KMS-11 (cell line): Measurements from ENCODE around the gene C14orf93.

Experiments used
- H2AFZ ChIP-seq: fragments of 200-600 bp; sonication (generic); 2 replicates; pipeline ENCODE4 v1.6.1; 2016; ENCODE audit warnings: antibody characterized with exemption, mixed run types, low read depth
- H3K27ac ChIP-seq: fragments of 200-600 bp; sonication (generic); 2 replicates; pipeline ENCODE4 v1.6.1; 2016; ENCODE audit warnings: mild to moderate bottlenecking, mixed run types
- H3K27me3 ChIP-seq: fragments of 200-600 bp; sonication (generic); 2 replicates; pipeline ENCODE4 v1.6.1; 2017; ENCODE audit warnings: mild to moderate bottlenecking, low read depth, mixed run types, moderate library complexity; ENCODE audit not compliant: insufficient read depth
- H3K36me3 ChIP-seq: fragments of 200-600 bp; sonication (generic); 2 replicates; pipeline ENCODE4 v1.6.1; 2017; ENCODE audit warnings: mild to moderate bottlenecking, mixed run types; ENCODE audit not compliant: insufficient read depth
- H3K4me1 ChIP-seq: fragments of 200-600 bp; sonication (generic); 2 replicates; pipeline ENCODE4 v1.6.1; 2016; ENCODE audit warnings: mild to moderate bottlenecking, low read depth, mixed run types; ENCODE audit not compliant: poor library complexity, severe bottlenecking
- H3K4me2 ChIP-seq: fragments of 200-600 bp; sonication (generic); 2 replicates; pipeline ENCODE4 v1.7.0; 2016; ENCODE audit warnings: mild to moderate bottlenecking, mixed run types
- H3K4me3 ChIP-seq: fragments of 200-600 bp; sonication (generic); IDR thresholded peaks from 2 replicates; pipeline ENCODE4 v1.6.1; 2017; ENCODE audit warnings: low read depth, low read length, mixed read lengths; ENCODE audit not compliant: insufficient read depth
- H3K79me2 ChIP-seq: fragments of 200-600 bp; sonication (generic); 2 replicates; pipeline ENCODE4 v1.6.1; 2016; ENCODE audit warnings: low read depth, mixed run types; ENCODE audit not compliant: insufficient read depth
- H3K9ac ChIP-seq: fragments of 200-600 bp; sonication (generic); 2 replicates; pipeline ENCODE4 v1.6.1; 2016; ENCODE audit warnings: mild to moderate bottlenecking, mixed run types
- H4K20me1 ChIP-seq: fragments of 200-600 bp; sonication (generic); 2 replicates; pipeline ENCODE4 v1.6.1; 2016; ENCODE audit warnings: mild to moderate bottlenecking, mixed run types; ENCODE audit not compliant: insufficient read depth
- TF ChIP-seq, protein P1 (sequence below): fragments of 200-600 bp; sonication (generic); conservative IDR thresholded peaks from 2 replicates; pipeline ENCODE4 v1.6.1; 2017; ENCODE audit warnings: low read depth, mild to moderate bottlenecking, antibody characterized with exemption, low read length, moderate library complexity, mixed read lengths

C14orf93 gene

DNA sequence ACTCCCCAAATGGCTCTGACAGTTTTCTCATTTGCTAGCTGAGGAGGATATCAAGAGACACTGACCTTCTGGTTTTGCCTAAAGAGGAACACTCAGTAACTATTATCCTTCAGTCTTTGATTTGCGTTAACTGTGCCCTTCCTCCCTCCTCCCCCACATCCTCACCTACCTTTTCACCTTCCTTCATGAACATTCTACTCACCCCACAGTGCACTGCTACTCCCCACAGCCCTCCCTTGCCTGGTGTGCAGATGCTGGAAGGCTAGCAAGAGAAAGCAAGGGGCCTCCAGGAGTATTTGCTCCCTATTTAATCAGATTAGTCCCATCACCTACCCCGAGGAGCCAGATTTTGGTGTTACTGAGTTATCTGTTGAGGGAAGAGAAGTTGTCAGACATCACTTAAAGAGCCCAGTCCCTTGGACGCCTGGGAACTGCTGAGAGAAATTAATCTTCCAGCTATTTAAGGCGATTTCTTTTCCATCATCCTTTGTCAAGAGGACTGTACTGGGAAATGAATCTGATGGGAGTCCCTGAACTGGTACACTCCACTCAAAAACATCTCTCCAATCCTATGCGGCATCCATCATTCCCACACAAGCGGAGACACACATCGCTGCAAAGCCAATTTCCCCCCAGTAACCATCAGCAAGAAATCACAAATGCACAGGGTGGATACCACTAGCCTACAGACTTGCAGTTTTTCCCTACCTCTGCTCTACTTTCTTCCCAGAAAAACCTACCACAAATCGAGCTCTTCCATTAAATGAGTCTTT, 13.3 kb upstream of the C14orf93 start:
- H3K36me3 ChIP-seq: no peaks in the 10 kb centered on the region
- no peaks in the 10 kb centered on the region for H3K79me2 ChIP-seq
- no peaks in the 10 kb centered on the region for H3K27me3 ChIP-seq
- H3K4me3 ChIP-seq: no peak overlapping the region
- no peak overlapping the region for H3K4me2 ChIP-seq
- H2AFZ ChIP-seq: no peak overlapping the region
- no peaks in the 10 kb centered on the region for H3K4me1 ChIP-seq
- H3K27ac ChIP-seq: no peak overlapping the region
- no peaks in the 10 kb centered on the region for H4K20me1 ChIP-seq
- no peak overlapping the region for H3K9ac ChIP-seq
- TF ChIP-seq, protein P1, sequence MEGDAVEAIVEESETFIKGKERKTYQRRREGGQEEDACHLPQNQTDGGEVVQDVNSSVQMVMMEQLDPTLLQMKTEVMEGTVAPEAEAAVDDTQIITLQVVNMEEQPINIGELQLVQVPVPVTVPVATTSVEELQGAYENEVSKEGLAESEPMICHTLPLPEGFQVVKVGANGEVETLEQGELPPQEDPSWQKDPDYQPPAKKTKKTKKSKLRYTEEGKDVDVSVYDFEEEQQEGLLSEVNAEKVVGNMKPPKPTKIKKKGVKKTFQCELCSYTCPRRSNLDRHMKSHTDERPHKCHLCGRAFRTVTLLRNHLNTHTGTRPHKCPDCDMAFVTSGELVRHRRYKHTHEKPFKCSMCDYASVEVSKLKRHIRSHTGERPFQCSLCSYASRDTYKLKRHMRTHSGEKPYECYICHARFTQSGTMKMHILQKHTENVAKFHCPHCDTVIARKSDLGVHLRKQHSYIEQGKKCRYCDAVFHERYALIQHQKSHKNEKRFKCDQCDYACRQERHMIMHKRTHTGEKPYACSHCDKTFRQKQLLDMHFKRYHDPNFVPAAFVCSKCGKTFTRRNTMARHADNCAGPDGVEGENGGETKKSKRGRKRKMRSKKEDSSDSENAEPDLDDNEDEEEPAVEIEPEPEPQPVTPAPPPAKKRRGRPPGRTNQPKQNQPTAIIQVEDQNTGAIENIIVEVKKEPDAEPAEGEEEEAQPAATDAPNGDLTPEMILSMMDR: no peak

DNA sequence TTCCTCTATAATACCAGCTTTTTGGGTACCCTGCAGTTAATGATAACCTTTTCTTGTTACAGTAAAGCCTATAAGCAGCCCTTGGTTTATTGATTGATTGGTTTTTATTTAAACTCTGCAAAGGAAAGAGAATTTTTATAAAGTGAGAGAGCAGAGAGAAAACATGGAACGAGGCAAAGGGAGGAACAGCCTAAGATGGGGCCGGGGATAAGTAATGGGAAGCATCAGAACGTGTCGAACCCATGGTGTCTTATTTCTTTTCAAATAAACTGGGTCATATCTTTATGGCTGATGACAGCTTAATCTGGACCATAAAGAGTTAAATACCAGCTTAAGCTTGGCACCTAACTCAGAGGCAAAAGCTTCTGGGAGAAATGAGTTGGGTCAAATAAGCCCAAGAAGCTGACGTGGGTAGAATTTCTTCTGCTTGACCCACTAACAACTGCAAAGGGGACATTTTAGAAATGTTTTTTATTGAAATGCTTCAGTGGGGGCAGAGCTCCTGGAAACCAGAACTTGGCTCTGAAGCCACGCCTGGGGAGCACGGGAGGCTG, 12.0 kb upstream of the C14orf93 start:
- no peak overlapping the region for H3K4me3 ChIP-seq
- no peaks in the 10 kb centered on the region for H3K79me2 ChIP-seq
- no peaks in the 10 kb centered on the region for H3K36me3 ChIP-seq
- no peak overlapping the region for H3K4me2 ChIP-seq
- no peaks in the 10 kb centered on the region for H3K4me1 ChIP-seq
- H2AFZ ChIP-seq: no peak overlapping the region
- TF ChIP-seq, protein P1: no peak
- H3K27me3 ChIP-seq: no peaks in the 10 kb centered on the region
- no peak overlapping the region for H3K27ac ChIP-seq
- no peaks in the 10 kb centered on the region for H4K20me1 ChIP-seq
- H3K9ac ChIP-seq: no peak overlapping the region

DNA sequence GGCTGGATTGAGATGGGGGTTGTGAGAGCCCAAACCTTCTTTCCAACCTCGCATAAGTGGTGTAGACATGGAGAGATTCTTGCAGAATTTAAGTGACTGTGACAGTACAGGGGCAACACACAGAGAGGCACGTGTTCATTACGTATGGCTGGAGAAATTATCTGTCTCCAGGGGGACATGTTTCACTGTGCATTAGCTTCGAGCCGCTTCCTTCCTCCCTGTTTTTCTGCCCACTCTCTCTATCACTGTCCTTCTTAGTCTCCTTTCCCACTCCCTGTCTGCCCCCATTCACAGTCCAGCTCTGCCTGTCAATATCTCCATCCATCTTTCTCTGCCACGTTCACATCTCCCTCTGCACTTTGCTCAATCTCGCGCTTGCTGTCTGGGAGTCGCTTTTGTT, 11.5 kb upstream of the C14orf93 start:
- Histone ChIP-seq H3K9ac (no peak overlapping the region), H3K79me2 (no peaks in the 10 kb centered on the region), H3K4me1 (no peaks in the 10 kb centered on the region), H3K4me2 (no peak overlapping the region), H3K27ac (no peak overlapping the region), H3K36me3 (no peaks in the 10 kb centered on the region), H2AFZ (no peak overlapping the region), H3K4me3 (no peak overlapping the region), H3K27me3 (no peaks in the 10 kb centered on the region), H4K20me1 (no peaks in the 10 kb centered on the region)
- TF ChIP-seq, protein P1: no peak

DNA sequence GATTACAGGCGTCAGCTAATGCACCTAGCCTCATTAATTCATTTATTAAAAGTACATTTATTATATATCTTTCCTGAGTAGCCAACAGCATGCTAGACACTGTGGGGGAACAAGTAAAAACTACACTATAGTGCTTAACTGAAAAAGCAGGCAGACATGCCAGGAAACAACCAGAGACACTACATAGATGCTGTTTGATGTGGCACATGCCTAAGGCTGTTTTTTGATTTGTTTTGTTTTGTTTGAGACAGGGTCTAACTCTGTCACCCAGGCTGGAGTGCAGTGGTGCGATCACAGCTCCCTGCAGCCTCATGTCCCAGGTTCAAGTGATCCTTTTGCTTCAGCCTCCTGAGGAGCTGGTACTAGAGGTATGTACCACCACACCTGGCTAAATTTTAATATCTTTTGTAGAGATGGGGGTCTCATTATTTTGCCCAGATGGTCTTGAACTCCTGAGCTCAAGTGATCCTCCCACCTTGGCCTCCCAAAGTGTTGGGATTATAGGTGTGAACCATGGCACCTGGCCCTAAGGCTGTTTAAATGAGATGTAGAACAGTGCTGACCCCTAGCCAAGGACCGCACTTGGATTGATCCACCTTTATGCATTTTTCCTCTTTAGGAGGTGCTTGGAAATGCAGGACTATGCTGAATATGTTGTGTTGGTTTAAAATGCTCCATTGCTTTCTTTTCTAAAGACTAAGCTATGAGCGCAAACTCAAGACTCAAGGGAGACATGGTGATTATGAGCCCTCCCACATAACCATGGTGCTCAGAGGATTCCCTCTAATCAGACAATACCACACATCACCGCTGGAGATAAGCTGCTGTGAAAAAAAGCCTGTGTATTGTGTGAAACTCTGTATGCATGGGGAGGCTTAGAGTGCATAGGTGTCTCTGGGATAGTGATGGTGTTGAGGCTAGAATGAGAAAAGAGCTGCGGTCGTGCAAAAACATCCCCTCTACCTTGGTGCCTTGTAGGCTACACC, 10.5 kb upstream of the C14orf93 start:
- Histone ChIP-seq H3K27ac (no peak overlapping the region), H3K4me1 (no peaks in the 10 kb centered on the region), H4K20me1 (no peaks in the 10 kb centered on the region), H3K4me3 (no peak overlapping the region), H3K79me2 (no peaks in the 10 kb centered on the region), H3K4me2 (no peak overlapping the region), H3K27me3 (no peaks in the 10 kb centered on the region), H3K9ac (no peak overlapping the region), H3K36me3 (no peaks in the 10 kb centered on the region), H2AFZ (no peak overlapping the region)
- TF ChIP-seq, protein P1: no peak
